GM12878 (cell line): ENCODE data around the gene PIMREG. TPM values are rescaled to one million over a fixed set of nuclear protein-coding genes. Genes with fewer than 3 reads are reported as not detected.
A peak's percentile ranks its signal among the peaks of the same experiment; 100 is the strongest.

Experiments
- ATAC-seq: fragments of 200-7000 bp; cut with Tn5 transposase; 3 replicates; pipeline ENCODE4 v1.9.1; 2020; ENCODE audit warnings: mild to moderate bottlenecking, moderate library complexity
- BruUV-seq: library from RNA; stranded (reverse); fragments of 400-500 nt; replicated peaks from 2 replicates; lab custom pipeline; 2021; lab: Mats Ljungman, UMichigan
- CTCF ChIA-PET: fragments of 300-600 bp; sonication (Branson Sonifier 250); formaldehyde crosslinking; extraction: SDS; loops from one replicate; lab custom pipeline; 2021; ENCODE audit warnings: inconsistent platforms; lab: Yijun Ruan, JAX
- POLR2A ChIA-PET: fragments of 350-600 bp; formaldehyde crosslinking; extraction: SDS; loops from one replicate; lab custom pipeline; 2021; ENCODE audit warnings: inconsistent platforms; lab: Charles Lee
- RAD21 ChIA-PET: fragments of 300-600 bp; sonication (Branson Sonifier 250); formaldehyde crosslinking; loops from one replicate; lab custom pipeline; 2023; ENCODE audit warnings: antibody characterized with exemption; ENCODE audit not compliant: unreplicated experiment; lab: Charles Lee
- SMC1A ChIA-PET: fragments of 300-600 bp; sonication (Branson Sonifier 250); formaldehyde crosslinking; loops from one replicate; lab custom pipeline; 2023; ENCODE audit not compliant: unreplicated experiment, uncharacterized antibody; lab: Charles Lee
- DNase-seq: peaks from one replicate; pipeline ENCODE4 v3.0.0-alpha.2; 2011; ENCODE audit warnings: low read depth, low spot score
- FAIRE-seq: peaks from 3 replicates; lab custom pipeline; 2011; peaks lifted over from hg19 to GRCh38; lab: Jason Lieb, UNC
- H2AFZ ChIP-seq: 2 replicates; pipeline ENCODE4 v1.6.0; 2011; ENCODE audit warnings: low read depth, low read length, control low read depth; ENCODE audit not compliant: control insufficient read depth
- H3K27ac ChIP-seq: 2 replicates; pipeline ENCODE4 v1.5.1; 2011; ENCODE audit warnings: control low read depth; ENCODE audit not compliant: control insufficient read depth, insufficient read depth
- H3K27me3 ChIP-seq, 2 experiments: replicated peaks in 1 of 2; 2 replicates each; pipeline versions ENCODE4 v1.6.0 to v1.6.1; 2011; ENCODE audit warnings: low read length in 1 of 2; ENCODE audit not compliant: control insufficient read depth in 2 of 2, insufficient read depth in 2 of 2
- H3K36me3 ChIP-seq, 2 experiments: 2 replicates each; pipeline ENCODE4 v1.5.1; 2011; ENCODE audit warnings: low read length in 1 of 2; ENCODE audit not compliant: control insufficient read depth in 2 of 2, insufficient read depth in 2 of 2
- H3K4me1 ChIP-seq: 2 replicates; pipeline ENCODE4 v1.6.1; 2011; ENCODE audit warnings: mild to moderate bottlenecking, low read length, moderate library complexity, mixed read lengths; ENCODE audit not compliant: control insufficient read depth, insufficient read depth
- H3K4me2 ChIP-seq: 2 replicates; pipeline ENCODE4 v1.6.0; 2011; ENCODE audit warnings: control low read depth; ENCODE audit not compliant: control insufficient read depth, insufficient read depth
- H3K4me3 ChIP-seq: fragments of 200-600 bp; sonication (generic); 2 replicates; pipeline ENCODE4 v1.5.1; 2016
- H3K79me2 ChIP-seq: 2 replicates; pipeline ENCODE4 v1.6.0; 2011; ENCODE audit warnings: low read length; ENCODE audit not compliant: control insufficient read depth, insufficient read depth
- H3K9ac ChIP-seq: 2 replicates; pipeline ENCODE4 v1.8.0; 2011; ENCODE audit warnings: low read length, control low read depth, mixed read lengths; ENCODE audit not compliant: control insufficient read depth, insufficient read depth
- H3K9me3 ChIP-seq: replicated peaks from 3 replicates; pipeline ENCODE4 v1.5.1; 2011; ENCODE audit warnings: mild to moderate bottlenecking, low read length; ENCODE audit not compliant: control insufficient read depth, insufficient read depth
- H4K20me1 ChIP-seq: 2 replicates; pipeline ENCODE4 v1.6.0; 2011; ENCODE audit not compliant: control insufficient read depth, insufficient read depth
- CHD2 ChIP-seq: IDR thresholded peaks from 2 replicates; pipeline ENCODE4 v1.6.1; 2011; ENCODE audit warnings: low read depth, low read length, improper control_type of control experiment, borderline replicate concordance
- MYB ChIP-seq: fragments of 150-350 bp; IDR thresholded peaks from 2 replicates; pipeline ENCODE4 v1.6.1; 2014; ENCODE audit warnings: mild to moderate bottlenecking, low read depth, low read length, borderline replicate concordance
- NBN ChIP-seq: fragments of 450-650 bp; IDR thresholded peaks from 2 replicates; pipeline ENCODE4 v1.6.1; 2016
- RAD21 ChIP-seq: IDR thresholded peaks from 2 replicates; pipeline ENCODE4 v1.6.1; 2011; ENCODE audit warnings: mild to moderate bottlenecking, low read depth, low read length, moderate library complexity; ENCODE audit not compliant: insufficient read depth
- RBBP5 ChIP-seq: fragments of 200-600 bp; sonication (generic); conservative IDR thresholded peaks from 2 replicates; pipeline ENCODE4 v1.6.1; 2016
- SMC3 ChIP-seq: IDR thresholded peaks from 2 replicates; pipeline ENCODE4 v1.6.1; 2011; ENCODE audit warnings: low read length, improper control_type of control experiment, borderline replicate concordance
- SP1 ChIP-seq: IDR thresholded peaks from one replicate; pipeline ENCODE4 v1.6.1; 2011; ENCODE audit warnings: low read depth, low read length
- SREBF1 ChIP-seq: IDR thresholded peaks from 2 replicates; pipeline ENCODE4 v1.6.1; 2012; ENCODE audit warnings: mild to moderate bottlenecking, low read length
- ZNF274 ChIP-seq: IDR thresholded peaks from one replicate; pipeline ENCODE4 v1.8.0; 2011; ENCODE audit not compliant: insufficient read length, insufficient read depth
- WGBS: methylation state at CpG from one replicate; pipeline ENCODE4 v1.1.6; 2016; ENCODE audit warnings: low lambda C conversion rate; ENCODE audit not compliant: insufficient replicate concordance, insufficient coverage; ENCODE audit errors: missing lambda C conversion rate; 5-methylcytosine and 5-hydroxymethylcytosine counted together
- in situ Hi-C: fragments of 300-500 bp; cut with MboI; formaldehyde crosslinking; loops from 9 replicates; pipeline ENCODE4 v1.14.3; 2018; ENCODE audit warnings: mixed read lengths
- intact Hi-C: fragments of 100-400 bp; cut with micrococcal nuclease; formaldehyde crosslinking; loops from one replicate; pipeline ENCODE4 v1.14.2; 2022; ENCODE audit not compliant: unreplicated experiment
- polyA plus RNA-seq, 11 experiments: library from polyadenylated mRNA; depleted of rRNA in 4 of 11; unstranded in 6 of 11; stranded (reverse) in 5 of 11; fragments of >200 nt; fragmentation: Nextera tagmentation in 4 of 11; fragmentation: Illumina TruSeq in 1 of 11; extraction: Ambion mirVana in 4 of 11; extraction: Trizol in 1 of 11; gene quantifications; 1 replicate in 1 of 11; 2 replicates in 10 of 11; pipeline versions ENCODE4 v1.2.1 to v1.2.3, GENCODE V29; 2011 to 2016; ENCODE audit warnings: inconsistent platforms in 2 of 11, missing spikeins in 2 of 11, low read depth in 1 of 11
- total RNA-seq, 4 experiments: library from RNA; depleted of rRNA in 3 of 4; stranded (reverse); fragments of >200 nt in 3 of 4; fragmentation: Illumina TruSeq in 1 of 4; extraction: Trizol in 1 of 4; gene quantifications; 2 replicates each; pipeline versions ENCODE4 v1.2.1 to v1.2.3, GENCODE V29; 2013 to 2021
- TF ChIP-seq, protein P1 (sequence below): fragments of 150-350 bp; IDR thresholded peaks from 2 replicates; pipeline ENCODE4 v1.6.1; 2014; ENCODE audit warnings: mild to moderate bottlenecking, low read depth, low read length
- TF ChIP-seq, protein P2 (sequence below): fragments of 450-650 bp; formaldehyde crosslinking; IDR thresholded peaks from 2 replicates; pipeline ENCODE4 v1.5.0; 2022; ENCODE audit warnings: mild to moderate bottlenecking, missing genetic modification characterization
- TF ChIP-seq, protein P3 (sequence below), 3 experiments: IDR thresholded peaks in 2 of 3; conservative IDR thresholded peaks in 1 of 3; 2 replicates each; pipeline ENCODE4 v1.5.1; 2011; ENCODE audit warnings: low read depth in 3 of 3, low read length in 3 of 3, mild to moderate bottlenecking in 3 of 3, control low read depth in 2 of 3, moderate library complexity in 2 of 3, inconsistent platforms in 1 of 3, mixed read lengths in 1 of 3; ENCODE audit not compliant: control insufficient read depth in 2 of 3, insufficient read depth in 1 of 3; ENCODE audit errors: extremely low read depth in 1 of 3
- TF ChIP-seq, protein P4 (sequence below): IDR thresholded peaks from 2 replicates; pipeline ENCODE4 v1.6.1; 2011; ENCODE audit warnings: low read depth, low read length, improper control_type of control experiment, borderline replicate concordance

Gene PIMREG
- total and polyA plus RNA-seq, 10 of the 15 experiments (the other 5 are each of a cell fraction or from before 2014, with no cell fraction given), result 2.8 to 35.8 (median 25.2) TPM

DNA sequence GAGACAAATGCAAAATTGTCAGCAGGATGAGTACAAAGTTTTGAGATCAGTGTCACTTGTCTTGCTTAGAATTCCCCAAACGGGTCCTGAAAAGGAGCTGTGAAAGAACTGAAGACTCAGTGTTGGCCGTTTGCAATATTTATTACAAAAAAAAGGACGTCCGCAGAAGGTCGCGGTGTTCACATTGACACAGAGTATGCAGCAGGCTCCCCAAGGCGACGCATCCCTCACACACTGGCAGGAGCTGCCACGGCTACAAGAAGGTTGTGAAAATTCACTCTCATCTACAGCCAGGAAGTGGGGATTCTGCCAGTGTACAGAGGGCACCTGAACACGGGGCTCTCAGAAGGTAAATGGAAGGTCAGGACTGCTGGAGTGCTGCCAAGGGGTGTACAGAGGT lies 35.5 kb upstream of the PIMREG start (continued):
- TF ChIP-seq, protein P1, sequence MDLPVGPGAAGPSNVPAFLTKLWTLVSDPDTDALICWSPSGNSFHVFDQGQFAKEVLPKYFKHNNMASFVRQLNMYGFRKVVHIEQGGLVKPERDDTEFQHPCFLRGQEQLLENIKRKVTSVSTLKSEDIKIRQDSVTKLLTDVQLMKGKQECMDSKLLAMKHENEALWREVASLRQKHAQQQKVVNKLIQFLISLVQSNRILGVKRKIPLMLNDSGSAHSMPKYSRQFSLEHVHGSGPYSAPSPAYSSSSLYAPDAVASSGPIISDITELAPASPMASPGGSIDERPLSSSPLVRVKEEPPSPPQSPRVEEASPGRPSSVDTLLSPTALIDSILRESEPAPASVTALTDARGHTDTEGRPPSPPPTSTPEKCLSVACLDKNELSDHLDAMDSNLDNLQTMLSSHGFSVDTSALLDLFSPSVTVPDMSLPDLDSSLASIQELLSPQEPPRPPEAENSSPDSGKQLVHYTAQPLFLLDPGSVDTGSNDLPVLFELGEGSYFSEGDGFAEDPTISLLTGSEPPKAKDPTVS, result no peak
- no peak for TF ChIP-seq ZNF274

DNA sequence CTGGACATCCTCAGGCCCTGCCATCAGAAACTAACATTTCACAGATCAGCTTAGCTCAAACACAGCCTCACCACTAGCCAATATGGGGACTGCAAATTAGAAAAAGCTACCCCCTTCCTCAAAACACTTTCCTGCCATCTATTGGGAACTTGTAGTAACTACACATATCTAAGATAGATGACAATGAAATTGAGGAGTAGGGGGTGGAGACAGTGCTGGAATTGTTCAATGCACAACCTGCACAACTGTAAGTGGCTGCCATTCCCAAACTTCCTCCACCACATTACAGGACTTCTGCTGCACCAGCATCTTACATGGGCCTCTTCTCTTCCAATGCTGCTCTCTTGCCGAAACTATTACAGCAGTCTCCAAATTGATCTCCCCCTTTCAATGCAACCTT lies 31.2 kb upstream of the PIMREG start:
- H3K9me3 ChIP-seq, result no peaks in the 10 kb centered on the region
- H2AFZ ChIP-seq, result no peak overlapping the region
- H3K4me2 ChIP-seq, result no peak overlapping the region
- no peak overlapping the region for H3K4me3 ChIP-seq
- no peaks in the 10 kb centered on the region for H3K79me2 ChIP-seq
- RAD21 ChIA-PET, result interaction anchor here (0.6 to 0.7 kb wide), 2 partner anchors 24 to 707 kb away, joined by 3 to 4 read pairs; no protein-coding TSS in a partner anchor
- SMC1A ChIA-PET, result interaction anchor here (0.7 kb wide), 2 partner anchors 707 to 802 kb away, joined by 3 read pairs; no protein-coding TSS in a partner anchor
- no peaks in the 10 kb centered on the region for H4K20me1 ChIP-seq
- no peak for DNase-seq
- WGBS, result 27% methylated on average over 1 of the region's 1 CpG
- H3K36me3 ChIP-seq, result no peaks in the 10 kb centered on the region
- no peaks in the 10 kb centered on the region for H3K4me1 ChIP-seq
- no TSS peak for BruUV-seq
- CTCF ChIA-PET, result interaction anchor here (0.7 to 1.7 kb wide), 8 partner anchors 11 to 827 kb away, joined by 3 to 4 read pairs (median 3); no protein-coding TSS in a partner anchor
- no peaks in the 10 kb centered on the region for H3K27me3 ChIP-seq
- TF ChIP-seq CHD2, result no peak
- TF ChIP-seq RAD21, result peak; percentile 69
- no peak for TF ChIP-seq RBBP5
- peak; percentile 49; the same call in 1 of the 2 replicates for TF ChIP-seq SMC3
- TF ChIP-seq, protein P2, sequence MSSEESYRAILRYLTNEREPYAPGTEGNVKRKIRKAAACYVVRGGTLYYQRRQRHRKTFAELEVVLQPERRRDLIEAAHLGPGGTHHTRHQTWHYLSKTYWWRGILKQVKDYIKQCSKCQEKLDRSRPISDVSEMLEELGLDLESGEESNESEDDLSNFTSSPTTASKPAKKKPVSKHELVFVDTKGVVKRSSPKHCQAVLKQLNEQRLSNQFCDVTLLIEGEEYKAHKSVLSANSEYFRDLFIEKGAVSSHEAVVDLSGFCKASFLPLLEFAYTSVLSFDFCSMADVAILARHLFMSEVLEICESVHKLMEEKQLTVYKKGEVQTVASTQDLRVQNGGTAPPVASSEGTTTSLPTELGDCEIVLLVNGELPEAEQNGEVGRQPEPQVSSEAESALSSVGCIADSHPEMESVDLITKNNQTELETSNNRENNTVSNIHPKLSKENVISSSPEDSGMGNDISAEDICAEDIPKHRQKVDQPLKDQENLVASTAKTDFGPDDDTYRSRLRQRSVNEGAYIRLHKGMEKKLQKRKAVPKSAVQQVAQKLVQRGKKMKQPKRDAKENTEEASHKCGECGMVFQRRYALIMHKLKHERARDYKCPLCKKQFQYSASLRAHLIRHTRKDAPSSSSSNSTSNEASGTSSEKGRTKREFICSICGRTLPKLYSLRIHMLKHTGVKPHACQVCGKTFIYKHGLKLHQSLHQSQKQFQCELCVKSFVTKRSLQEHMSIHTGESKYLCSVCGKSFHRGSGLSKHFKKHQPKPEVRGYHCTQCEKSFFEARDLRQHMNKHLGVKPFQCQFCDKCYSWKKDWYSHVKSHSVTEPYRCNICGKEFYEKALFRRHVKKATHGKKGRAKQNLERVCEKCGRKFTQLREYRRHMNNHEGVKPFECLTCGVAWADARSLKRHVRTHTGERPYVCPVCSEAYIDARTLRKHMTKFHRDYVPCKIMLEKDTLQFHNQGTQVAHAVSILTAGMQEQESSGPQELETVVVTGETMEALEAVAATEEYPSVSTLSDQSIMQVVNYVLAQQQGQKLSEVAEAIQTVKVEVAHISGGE, result no peak
- TF ChIP-seq SP1, result no peak
- TF ChIP-seq, protein P3, sequence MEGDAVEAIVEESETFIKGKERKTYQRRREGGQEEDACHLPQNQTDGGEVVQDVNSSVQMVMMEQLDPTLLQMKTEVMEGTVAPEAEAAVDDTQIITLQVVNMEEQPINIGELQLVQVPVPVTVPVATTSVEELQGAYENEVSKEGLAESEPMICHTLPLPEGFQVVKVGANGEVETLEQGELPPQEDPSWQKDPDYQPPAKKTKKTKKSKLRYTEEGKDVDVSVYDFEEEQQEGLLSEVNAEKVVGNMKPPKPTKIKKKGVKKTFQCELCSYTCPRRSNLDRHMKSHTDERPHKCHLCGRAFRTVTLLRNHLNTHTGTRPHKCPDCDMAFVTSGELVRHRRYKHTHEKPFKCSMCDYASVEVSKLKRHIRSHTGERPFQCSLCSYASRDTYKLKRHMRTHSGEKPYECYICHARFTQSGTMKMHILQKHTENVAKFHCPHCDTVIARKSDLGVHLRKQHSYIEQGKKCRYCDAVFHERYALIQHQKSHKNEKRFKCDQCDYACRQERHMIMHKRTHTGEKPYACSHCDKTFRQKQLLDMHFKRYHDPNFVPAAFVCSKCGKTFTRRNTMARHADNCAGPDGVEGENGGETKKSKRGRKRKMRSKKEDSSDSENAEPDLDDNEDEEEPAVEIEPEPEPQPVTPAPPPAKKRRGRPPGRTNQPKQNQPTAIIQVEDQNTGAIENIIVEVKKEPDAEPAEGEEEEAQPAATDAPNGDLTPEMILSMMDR (IDR thresholded peaks at IDR 0.05 in 2 of 3, conservative IDR thresholded peaks at IDR 0.05 in 1 of 3; ENCODE audit: control insufficient read depth in 2 of 3, extremely low read depth in 1 of 3, insufficient read depth in 1 of 3, low read depth in 3 of 3, low read length in 3 of 3), result peak; percentile 39 to 57 (median 57); a peak in 5 of 6 replicates
- TF ChIP-seq MYB, result no peak
- no peak for TF ChIP-seq NBN
- TF ChIP-seq SREBF1, result no peak
- TF ChIP-seq, protein P4, sequence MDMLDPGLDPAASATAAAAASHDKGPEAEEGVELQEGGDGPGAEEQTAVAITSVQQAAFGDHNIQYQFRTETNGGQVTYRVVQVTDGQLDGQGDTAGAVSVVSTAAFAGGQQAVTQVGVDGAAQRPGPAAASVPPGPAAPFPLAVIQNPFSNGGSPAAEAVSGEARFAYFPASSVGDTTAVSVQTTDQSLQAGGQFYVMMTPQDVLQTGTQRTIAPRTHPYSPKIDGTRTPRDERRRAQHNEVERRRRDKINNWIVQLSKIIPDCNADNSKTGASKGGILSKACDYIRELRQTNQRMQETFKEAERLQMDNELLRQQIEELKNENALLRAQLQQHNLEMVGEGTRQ, result no peak
- TF ChIP-seq, all 136 proteins: peak for 3
- POLR2A ChIA-PET, result no interaction called here
- FAIRE-seq, result peak; percentile 66
- ATAC-seq, result peak; percentile 71
- intact Hi-C loops, result no loop called here
- Histone ChIP-seq H3K9ac (no peak overlapping the region), H3K27ac (no peak overlapping the region)
- in situ Hi-C loops, result loop anchor here (25.0 kb wide), 1 partner anchor 701 kb away; no protein-coding TSS in a partner anchor
